Kidney (tissue), 14 donors: ENCODE results near the gene INTS12. TPM values are rescaled to one million over a fixed set of nuclear protein-coding genes. Genes with fewer than 3 reads are reported as not detected.

Experiments
- DNase-seq, 5 donors: peaks; one replicate each; pipeline ENCODE4 v3.0.0-alpha.2; 2013 to 2020
- FAIRE-seq: peaks from 2 replicates; lab custom pipeline; 2012; peaks lifted over from hg19 to GRCh38; lab: Jason Lieb, UNC
- H3K27ac ChIP-seq, 2 donors: one replicate each; pipeline ENCODE4 v1.7.0; 2013; ENCODE audit warnings: low read depth in 2 of 2, low read length in 2 of 2, inconsistent platforms in 1 of 2
- H3K27me3 ChIP-seq: one replicate; pipeline ENCODE4 v1.7.1; 2013; ENCODE audit warnings: low read length, inconsistent platforms; ENCODE audit not compliant: control insufficient read depth, insufficient read depth
- H3K36me3 ChIP-seq, 3 donors: one replicate each; pipeline versions ENCODE4 v1.7.0 to v1.7.1; 2013; ENCODE audit warnings: low read length in 3 of 3, control low read depth in 1 of 3, inconsistent platforms in 1 of 3; ENCODE audit not compliant: insufficient read depth in 3 of 3, control insufficient read depth in 2 of 3
- H3K4me1 ChIP-seq, 3 donors: one replicate each; pipeline versions ENCODE4 v1.7.0 to v1.7.1; 2013; ENCODE audit warnings: low read length in 3 of 3, inconsistent platforms in 1 of 3, low read depth in 1 of 3; ENCODE audit not compliant: control insufficient read depth in 2 of 3, insufficient read depth in 2 of 3
- H3K4me3 ChIP-seq, 3 donors: one replicate each; pipeline versions ENCODE4 v1.7.0 to v1.8.1; 2013; ENCODE audit warnings: low read length in 3 of 3, control low read depth in 1 of 3, inconsistent platforms in 1 of 3
- H3K9ac ChIP-seq, 3 donors: one replicate each; pipeline versions ENCODE4 v1.7.0 to v1.7.1; 2013; ENCODE audit warnings: low read length in 3 of 3, control low read depth in 1 of 3, inconsistent platforms in 1 of 3
- H3K9me3 ChIP-seq, 3 donors: one replicate each; pipeline versions ENCODE4 v1.7.0 to v1.7.1; 2013; ENCODE audit warnings: low read length in 3 of 3, control low read depth in 1 of 3, inconsistent platforms in 1 of 3; ENCODE audit not compliant: control insufficient read depth in 2 of 3, insufficient read depth in 1 of 3
- CTCF ChIP-seq: IDR thresholded peaks from 3 replicates; pipeline ENCODE4 v1.5.1; 2012; ENCODE audit warnings: mild to moderate bottlenecking, moderate library complexity, borderline replicate concordance; ENCODE audit not compliant: insufficient read depth; ENCODE audit errors: extremely low read depth
- intact Hi-C: fragments of 100-400 bp; cut with DNase I; formaldehyde crosslinking; loops from one replicate; pipeline ENCODE4 v1.11.1; 2022
- polyA plus RNA-seq: library from polyadenylated mRNA; stranded (reverse); fragments of 350-450 nt; fragmentation: Illumina TruSeq; extraction: RNeasy Lipid Tissue Mini Kit (QIAGEN cat#74804); gene quantifications from one replicate; pipeline ENCODE4 v1.2.3, GENCODE V29; 2014; ENCODE audit warnings: low read depth, low replicate concordance; ENCODE audit not compliant: insufficient read depth
- total RNA-seq: library from RNA; stranded (reverse); fragmentation: NEBNext Ultra II Directional; extraction: Animal tissue kit (Norgen Biotek cat#: 25700); gene quantifications from one replicate; pipeline ENCODE4 v1.2.1, GENCODE V29; 2021
- donor health status: control.
- donor health status: control.
- donor health status: control.
- donor health status: control.
- donor health status: control.
- donor health status: DM: yes; HTN: yes; CAD: no.
- donor health status: Normal renal cell carcinoma (clear cell type).

The INTS12 gene
- total and polyA plus RNA-seq, 2 donors from 2014 or later: 15.5 to 21.4 TPM

- Histone ChIP-seq H3K4me3 (no peak overlapping the region), H3K9me3 (no peaks in the 10 kb centered on the region), H3K9ac (no peak overlapping the region), H3K4me1 (peaks cover 0 to under 1% (median 0%) of the 10 kb centered on the region in 3 donors), H3K27ac (no peak overlapping the region), H3K27me3 (no peaks in the 10 kb centered on the region), H3K36me3 (no peaks in the 10 kb centered on the region)
- no peak for FAIRE-seq
- no peak for DNase-seq
- intact Hi-C loops: no loop called here
- TF ChIP-seq CTCF: no peak
Observed at GRCh38 chr4:105657117-105657765, 51.2 kb downstream of the INTS12 start.

GRCh38 chr4:105652286-105652888 is 56.1 kb downstream of the INTS12 start:
- Histone ChIP-seq H3K4me3 (peak overlapping the region; percentile 8 to 33 (median 23)), H3K9ac (no peak overlapping the region), H3K27me3 (no peaks in the 10 kb centered on the region), H3K36me3 (no peaks in the 10 kb centered on the region), H3K27ac (no peak overlapping the region), H3K9me3 (no peaks in the 10 kb centered on the region), H3K4me1 (peaks cover 0 to 5% (median 0%) of the 10 kb centered on the region in 3 donors)
- intact Hi-C loops: no loop called here
- FAIRE-seq (no peak), DNase-seq (peak in 2 of 5 donors; percentile 60 to 78)
- no peak for TF ChIP-seq CTCF

DNA sequence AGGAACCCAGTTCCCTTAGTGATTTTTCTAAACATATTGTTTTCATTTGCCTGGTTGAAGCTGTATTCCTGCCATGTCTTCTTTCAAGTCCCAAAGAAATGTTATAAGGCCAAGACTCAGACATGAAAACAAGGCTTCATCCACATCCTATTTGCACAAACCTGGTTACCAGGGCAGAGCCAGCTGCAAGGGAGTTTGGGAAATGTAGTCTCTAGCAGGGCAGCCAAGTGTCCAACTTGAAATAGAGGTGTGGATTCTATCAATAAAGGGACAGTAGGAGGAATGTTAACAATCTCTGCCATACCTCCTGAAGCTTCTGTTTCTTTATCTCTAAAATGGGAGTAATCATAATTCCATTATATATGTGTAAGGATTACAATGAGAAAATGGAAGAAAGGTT is 56.6 kb downstream of the INTS12 start:
- FAIRE-seq: no peak
- TF ChIP-seq CTCF: no peak
- intact Hi-C loops: no loop called here

More for the DNA sequence above, 56.6 kb downstream of the INTS12 start:
- H3K4me1 ChIP-seq: peaks cover 0 to 5% (median 0%) of the 10 kb centered on the region in 3 donors
- DNase-seq: peak in 1 of 5 donors; percentile 54
- peak overlapping the region; percentile 8 to 33 (median 23) for H3K4me3 ChIP-seq
- no peak overlapping the region for H3K9ac ChIP-seq
- no peaks in the 10 kb centered on the region for H3K36me3 ChIP-seq
- no peaks in the 10 kb centered on the region for H3K9me3 ChIP-seq
- H3K27ac ChIP-seq: no peak overlapping the region
- H3K27me3 ChIP-seq: no peaks in the 10 kb centered on the region
